Thoracic aorta (tissue), 2 donors: ENCODE results near the gene RPH3AL. TPM values are rescaled to one million over a fixed set of nuclear protein-coding genes. Genes with fewer than 3 reads are reported as not detected.

Experiments
- ATAC-seq: fragments of 150-250 bp; one replicate; pipeline ENCODE4 v1.8.0; 2017; ENCODE audit warnings: low read depth; ENCODE audit not compliant: insufficient number of reproducible peaks, low FRiP score
- DNase-seq: peaks from one replicate; pipeline ENCODE4 v3.0.0-alpha.2; 2020; ENCODE audit warnings: low spot score
- H3K27ac ChIP-seq, 2 donors: fragments of 200-600 bp; sonication (generic); 1 replicate in 1 of 2; 2 replicates in 1 of 2; pipeline ENCODE4 v1.5.1; 2016; ENCODE audit warnings: mild to moderate bottlenecking in 2 of 2, moderate library complexity in 2 of 2
- H3K27me3 ChIP-seq: fragments of 200-600 bp; sonication (generic); replicated peaks from 2 replicates; pipeline ENCODE4 v1.6.0; 2016; ENCODE audit warnings: mild to moderate bottlenecking; ENCODE audit not compliant: insufficient read depth
- H3K36me3 ChIP-seq: fragments of 200-600 bp; sonication (generic); one replicate; pipeline ENCODE4 v1.5.1; 2016
- H3K4me1 ChIP-seq, 2 donors: fragments of 200-600 bp; sonication (generic); 1 replicate in 1 of 2; 2 replicates in 1 of 2; pipeline versions ENCODE4 v1.5.1 to v1.6.0; 2016; ENCODE audit warnings: low read depth in 2 of 2, mild to moderate bottlenecking in 1 of 2; ENCODE audit not compliant: control insufficient read depth in 1 of 2
- H3K4me3 ChIP-seq: fragments of 200-600 bp; sonication (generic); 2 replicates; pipeline ENCODE4 v1.5.1; 2016; ENCODE audit warnings: mild to moderate bottlenecking
- H3K9me3 ChIP-seq: fragments of 200-600 bp; sonication (generic); 2 replicates; pipeline ENCODE4 v1.5.1; 2016
- total RNA-seq, 2 donors: library from RNA; depleted of rRNA; stranded (reverse); fragments of >200 nt; gene quantifications; one replicate each; pipeline versions ENCODE4 v1.1.0 to v1.2.3, GENCODE V29; 2016
- TF ChIP-seq, protein P1 (sequence below): fragments of 200-600 bp; sonication (generic); IDR thresholded peaks from one replicate; pipeline ENCODE4 v1.5.1; 2019; ENCODE audit warnings: antibody characterized with exemption

The RPH3AL gene
- total RNA-seq, 2 donors from 2014 or later, result 6.5 to 33.1 TPM

DNA sequence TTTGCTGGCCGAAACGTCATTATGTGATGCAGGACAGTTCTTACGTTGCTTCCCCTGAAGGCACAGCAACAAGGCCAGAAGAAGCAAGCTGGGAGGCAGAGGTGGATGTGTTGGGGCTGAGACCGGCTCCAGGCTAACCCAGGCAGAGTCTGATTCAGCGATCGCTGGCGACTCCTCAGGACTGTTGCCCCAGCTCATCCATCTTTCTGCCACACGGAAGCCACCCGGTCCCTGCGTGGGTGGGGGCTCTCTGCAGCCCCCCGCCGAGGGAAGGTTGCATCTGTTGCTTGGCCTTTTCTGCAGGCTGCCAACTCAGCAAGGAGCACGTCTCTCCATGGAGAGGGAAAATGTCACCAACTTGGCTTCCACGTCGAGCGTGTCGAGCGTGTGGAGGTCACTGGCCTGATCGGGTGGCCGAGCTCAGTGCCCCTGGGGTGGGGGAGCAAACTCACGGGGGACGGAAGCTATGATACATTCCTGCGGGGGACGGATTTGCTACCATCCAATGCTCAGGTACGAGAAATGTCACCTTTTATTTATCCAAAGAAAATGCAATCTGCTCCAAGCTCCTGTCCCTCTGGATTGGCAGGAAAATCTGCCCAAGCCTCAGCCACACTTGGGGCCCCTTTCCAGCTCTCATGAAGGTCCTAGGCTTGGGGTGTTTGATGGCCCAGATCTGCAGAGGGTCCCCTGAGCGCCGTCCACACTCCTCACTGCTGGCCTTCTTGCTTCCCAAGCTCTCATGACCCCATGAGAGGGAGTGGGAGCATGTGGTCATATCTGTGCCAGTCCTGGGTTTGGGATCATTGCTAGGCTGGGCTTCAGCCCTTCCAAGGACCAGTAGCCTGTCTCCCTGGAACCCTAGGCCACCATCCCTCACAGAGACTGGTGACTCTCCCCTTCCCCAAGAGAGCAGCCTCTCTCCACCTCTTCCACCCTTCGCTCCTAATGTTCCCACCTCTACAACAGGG lies 69.4 kb downstream of the RPH3AL start:
- Histone ChIP-seq H3K4me3 (no peak overlapping the region), H3K9me3 (no peaks in the 10 kb centered on the region), H3K27me3 (no peaks in the 10 kb centered on the region), H3K4me1 (no peaks in the 10 kb centered on the region), H3K27ac (no peak overlapping the region), H3K36me3 (no peaks in the 10 kb centered on the region)
- no peak for ATAC-seq
- TF ChIP-seq, protein P1, sequence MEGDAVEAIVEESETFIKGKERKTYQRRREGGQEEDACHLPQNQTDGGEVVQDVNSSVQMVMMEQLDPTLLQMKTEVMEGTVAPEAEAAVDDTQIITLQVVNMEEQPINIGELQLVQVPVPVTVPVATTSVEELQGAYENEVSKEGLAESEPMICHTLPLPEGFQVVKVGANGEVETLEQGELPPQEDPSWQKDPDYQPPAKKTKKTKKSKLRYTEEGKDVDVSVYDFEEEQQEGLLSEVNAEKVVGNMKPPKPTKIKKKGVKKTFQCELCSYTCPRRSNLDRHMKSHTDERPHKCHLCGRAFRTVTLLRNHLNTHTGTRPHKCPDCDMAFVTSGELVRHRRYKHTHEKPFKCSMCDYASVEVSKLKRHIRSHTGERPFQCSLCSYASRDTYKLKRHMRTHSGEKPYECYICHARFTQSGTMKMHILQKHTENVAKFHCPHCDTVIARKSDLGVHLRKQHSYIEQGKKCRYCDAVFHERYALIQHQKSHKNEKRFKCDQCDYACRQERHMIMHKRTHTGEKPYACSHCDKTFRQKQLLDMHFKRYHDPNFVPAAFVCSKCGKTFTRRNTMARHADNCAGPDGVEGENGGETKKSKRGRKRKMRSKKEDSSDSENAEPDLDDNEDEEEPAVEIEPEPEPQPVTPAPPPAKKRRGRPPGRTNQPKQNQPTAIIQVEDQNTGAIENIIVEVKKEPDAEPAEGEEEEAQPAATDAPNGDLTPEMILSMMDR, result no peak
- no peak for DNase-seq

DNA sequence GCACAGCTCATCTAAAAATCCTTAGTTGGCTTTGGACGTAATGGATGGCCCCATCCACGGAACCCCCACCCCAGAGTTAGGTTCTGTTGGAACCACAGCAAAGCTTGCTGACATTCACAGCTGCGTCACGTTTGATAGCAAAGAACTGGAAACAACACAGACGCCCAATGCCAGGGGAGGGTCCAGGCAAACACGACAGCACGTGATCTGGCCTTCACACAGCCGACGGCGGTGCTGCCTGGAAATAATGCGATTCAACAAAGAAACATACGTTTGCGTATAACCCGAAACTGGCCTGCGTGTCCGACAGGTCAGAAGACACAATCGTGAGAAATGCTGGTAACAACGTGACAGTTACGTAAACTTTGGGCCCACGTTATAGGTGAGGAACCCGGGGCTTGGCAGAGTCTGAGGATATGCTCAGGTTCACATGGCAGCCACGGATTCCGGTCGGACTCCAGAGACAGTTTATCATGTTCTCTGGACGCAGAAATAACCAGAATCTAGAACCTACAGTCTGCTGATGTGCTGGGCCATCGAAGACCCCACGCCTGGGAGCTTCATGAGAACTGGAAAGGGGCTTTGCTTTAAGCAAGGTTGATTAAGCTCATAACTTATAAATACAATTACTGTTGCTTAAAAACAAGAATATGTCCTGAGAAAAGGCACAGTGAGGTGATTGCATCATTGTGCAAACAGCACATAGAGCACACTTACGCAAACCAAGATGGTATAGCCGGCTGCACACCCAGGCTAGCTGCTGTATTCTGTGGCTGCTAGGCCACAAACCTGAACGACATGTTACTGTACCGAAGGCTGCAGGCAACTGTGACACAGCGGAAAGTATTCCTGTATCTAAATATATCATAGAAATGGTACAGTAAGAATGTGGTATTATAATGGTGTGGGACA lies 70.4 kb downstream of the RPH3AL start:
- Histone ChIP-seq H3K27me3 (no peaks in the 10 kb centered on the region), H3K9me3 (no peaks in the 10 kb centered on the region), H3K4me1 (no peaks in the 10 kb centered on the region), H3K27ac (no peak overlapping the region), H3K4me3 (no peak overlapping the region), H3K36me3 (no peaks in the 10 kb centered on the region)
- ATAC-seq, result no peak
- no peak for DNase-seq
- TF ChIP-seq, protein P1, result no peak

DNA sequence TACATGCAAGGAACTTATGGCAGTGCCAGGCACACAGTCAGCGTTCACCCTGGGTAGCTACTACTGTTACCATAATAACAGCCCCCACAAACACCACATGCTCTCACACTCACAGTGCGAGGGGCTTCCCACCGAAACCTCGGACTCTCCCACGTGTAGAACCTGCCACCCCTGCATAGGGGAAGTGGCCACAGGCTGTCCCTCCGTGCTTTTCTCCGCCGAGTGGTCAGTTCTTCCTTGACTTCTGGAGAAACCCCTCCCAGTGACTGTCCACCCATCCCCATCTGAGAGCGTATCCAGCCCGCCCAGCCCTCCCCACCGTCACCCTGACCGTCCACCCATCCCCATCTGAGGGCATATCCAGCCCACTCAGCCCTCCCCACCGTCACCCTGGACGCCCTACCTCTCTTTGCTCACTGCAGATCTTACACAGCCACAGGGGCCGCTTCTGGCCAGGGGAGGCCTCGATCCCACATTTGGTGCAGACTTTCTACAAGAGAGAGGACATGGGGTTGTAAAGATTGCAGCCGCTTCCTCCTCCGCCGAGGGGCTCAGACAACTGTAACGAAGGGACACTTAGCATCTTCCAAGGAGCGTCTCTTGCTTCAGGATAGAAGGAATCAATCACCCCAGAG lies 71.1 kb downstream of the RPH3AL start:
- TF ChIP-seq, protein P1, result no peak
- no peaks in the 10 kb centered on the region for H3K9me3 ChIP-seq
- no peaks in the 10 kb centered on the region for H3K36me3 ChIP-seq
- H3K4me3 ChIP-seq, result no peak overlapping the region
- ATAC-seq, result no peak
- H3K27me3 ChIP-seq, result no peaks in the 10 kb centered on the region
- DNase-seq, result no peak
- no peak overlapping the region for H3K27ac ChIP-seq
- no peaks in the 10 kb centered on the region for H3K4me1 ChIP-seq

DNA sequence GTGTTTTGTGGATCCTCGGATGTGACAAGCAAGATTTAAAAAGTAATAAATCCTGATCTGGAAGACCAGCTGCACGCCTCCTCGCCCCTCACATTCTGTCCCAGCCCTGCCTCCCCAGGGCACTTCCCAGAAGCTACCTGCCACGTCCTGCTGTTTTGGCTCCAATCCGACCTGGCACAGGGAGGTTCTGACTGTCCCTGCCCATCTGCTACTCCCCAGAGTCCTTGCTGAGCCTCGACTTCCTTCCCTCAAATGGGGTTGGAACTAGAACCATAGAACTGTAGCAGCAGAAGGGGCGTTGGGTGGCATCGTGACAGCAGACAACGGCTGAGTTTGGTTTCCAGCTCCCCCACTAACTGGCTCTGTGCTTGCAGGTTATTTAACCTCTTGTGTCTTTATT lies 71.7 kb downstream of the RPH3AL start:
- DNase-seq, result no peak
- ATAC-seq, result no peak
- H3K9me3 ChIP-seq, result no peaks in the 10 kb centered on the region
- H3K27me3 ChIP-seq, result no peaks in the 10 kb centered on the region
- H3K4me3 ChIP-seq, result no peak overlapping the region
- no peak overlapping the region for H3K27ac ChIP-seq
- TF ChIP-seq, protein P1, result no peak
- H3K36me3 ChIP-seq, result no peaks in the 10 kb centered on the region
- H3K4me1 ChIP-seq, result no peaks in the 10 kb centered on the region
